Smooth muscle cell (in vitro differentiated cells): ENCODE results near the gene IGFBP5. TPM values are rescaled to one million over a fixed set of nuclear protein-coding genes. Genes with fewer than 3 reads are reported as not detected.

ENCODE experiments used
- DNase-seq: peaks from one replicate; lab custom pipeline; 2025; ENCODE audit not compliant: unreplicated experiment; lab: John Stamatoyannopoulos, UW
- H2AFZ ChIP-seq: fragments of 200-600 bp; sonication (generic); 2 replicates; pipeline ENCODE4 v1.6.0; 2016; ENCODE audit warnings: antibody characterized with exemption, low read depth, mild to moderate bottlenecking
- H3F3A ChIP-seq: fragments of 200-600 bp; sonication (generic); 2 replicates; pipeline ENCODE4 v1.6.0; 2017; ENCODE audit warnings: antibody characterized with exemption, low read depth
- H3K27ac ChIP-seq: fragments of 200-600 bp; sonication (generic); 2 replicates; pipeline ENCODE4 v1.5.1; 2016; ENCODE audit warnings: low read depth, mild to moderate bottlenecking
- H3K27me3 ChIP-seq: fragments of 200-600 bp; sonication (generic); 2 replicates; pipeline ENCODE4 v1.6.1; 2016; ENCODE audit warnings: low read depth, mild to moderate bottlenecking
- H3K36me3 ChIP-seq: fragments of 200-600 bp; sonication (generic); 2 replicates; pipeline ENCODE4 v1.5.1; 2016; ENCODE audit warnings: low read depth
- H3K4me1 ChIP-seq: fragments of 200-600 bp; sonication (generic); 2 replicates; pipeline ENCODE4 v1.5.1; 2016; ENCODE audit warnings: low read depth
- H3K4me2 ChIP-seq: fragments of 200-600 bp; sonication (generic); 2 replicates; pipeline ENCODE4 v1.6.0; 2016; ENCODE audit warnings: mild to moderate bottlenecking
- H3K4me3 ChIP-seq: fragments of 200-600 bp; sonication (generic); 2 replicates; pipeline ENCODE4 v1.5.1; 2016; ENCODE audit warnings: mild to moderate bottlenecking
- H3K79me2 ChIP-seq: fragments of 200-600 bp; sonication (generic); 2 replicates; pipeline ENCODE4 v1.6.0; 2016; ENCODE audit warnings: low read depth, mild to moderate bottlenecking
- H3K9ac ChIP-seq: fragments of 200-600 bp; sonication (generic); 2 replicates; pipeline ENCODE4 v1.6.0; 2016; ENCODE audit warnings: low read depth
- H3K9me3 ChIP-seq: fragments of 200-600 bp; sonication (generic); replicated peaks from 2 replicates; pipeline ENCODE4 v1.5.1; 2016; ENCODE audit warnings: low read depth
- H4K20me1 ChIP-seq: fragments of 200-600 bp; sonication (generic); 2 replicates; pipeline ENCODE4 v1.6.0; 2016; ENCODE audit warnings: low read depth
- CTCF ChIP-seq: fragments of 200-600 bp; sonication (generic); IDR thresholded peaks from 2 replicates; pipeline ENCODE4 v1.5.1; 2017; ENCODE audit warnings: borderline replicate concordance, mild to moderate bottlenecking, antibody characterized with exemption; ENCODE audit not compliant: insufficient read depth, poor library complexity, severe bottlenecking
- WGBS: methylation state at CpG from one replicate; pipeline ENCODE4 v1.1.7; 2016; ENCODE audit warnings: low lambda C conversion rate; 5-methylcytosine and 5-hydroxymethylcytosine counted together
- polyA plus RNA-seq: library from polyadenylated mRNA; unstranded; fragments of >200 nt; fragmentation: Nextera tagmentation; extraction: Ambion mirVana; gene quantifications from 2 replicates; pipeline ENCODE4 v1.2.1, GENCODE V29; 2016
- total RNA-seq: library from RNA; depleted of rRNA; stranded (reverse); fragments of >200 nt; gene quantifications from 2 replicates; pipeline ENCODE4 v1.2.3, GENCODE V29; 2014

Gene IGFBP5
- total and polyA plus RNA-seq, 2 experiments from 2014 or later, result 381 to 787 TPM

DNA sequence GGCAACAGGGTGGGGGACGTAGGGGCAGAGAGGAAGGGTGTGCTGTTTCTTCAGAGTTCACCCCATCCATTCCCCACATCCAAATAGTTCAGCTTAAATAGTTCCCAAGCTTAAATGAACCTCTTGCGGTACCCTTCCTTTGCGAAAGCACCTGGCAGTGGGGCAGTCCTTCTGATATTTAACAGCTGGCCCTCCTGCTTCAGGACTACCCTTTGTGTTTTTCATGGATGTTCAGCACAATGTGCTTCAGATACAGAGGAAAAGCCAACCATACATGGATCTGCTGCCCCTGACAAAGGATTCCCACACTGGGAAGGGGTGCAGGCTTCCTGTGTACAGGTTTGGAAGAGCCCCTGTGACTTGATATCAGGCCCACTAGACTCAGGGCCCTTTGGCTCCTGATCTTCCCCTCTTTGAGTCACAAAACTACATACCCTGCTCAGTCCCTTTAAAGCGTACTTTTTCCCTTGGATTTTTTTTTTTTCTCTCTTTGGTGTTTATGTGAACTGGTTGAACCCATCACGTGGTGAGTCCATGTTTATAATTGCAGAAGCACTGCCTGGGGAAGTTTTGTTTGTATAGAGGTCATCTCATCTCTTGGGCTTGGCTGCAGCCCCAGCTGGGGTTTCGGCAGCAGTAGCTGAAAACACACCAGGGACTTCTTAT lies 45.3 kb upstream of the IGFBP5 start:
- Histone ChIP-seq H3F3A (no peaks in the 10 kb centered on the region), H3K27me3 (no peaks in the 10 kb centered on the region), H3K9me3 (no peaks in the 10 kb centered on the region), H3K9ac (no peak overlapping the region), H2AFZ (no peak overlapping the region), H3K4me1 (peaks cover 5% of the 10 kb centered on the region), H3K36me3 (no peaks in the 10 kb centered on the region), H3K79me2 (no peaks in the 10 kb centered on the region), H3K4me2 (no peak overlapping the region), H3K4me3 (no peak overlapping the region), H4K20me1 (no peaks in the 10 kb centered on the region), H3K27ac (no peak overlapping the region)
- TF ChIP-seq CTCF, result no peak
- WGBS, result 55% methylated on average over 6 of the region's 6 CpGs
- DNase-seq, result no peak

GRCh38 chr2:216739035-216739434 lies 43.7 kb upstream of the IGFBP5 start:
- no peaks in the 10 kb centered on the region for H3K9me3 ChIP-seq
- H3K4me1 ChIP-seq, result peaks cover 13% of the 10 kb centered on the region
- no peak overlapping the region for H3K27ac ChIP-seq
- no peak for DNase-seq
- H3K4me2 ChIP-seq, result no peak overlapping the region
- no peak overlapping the region for H3K9ac ChIP-seq
- no peak for TF ChIP-seq CTCF
- H2AFZ ChIP-seq, result no peak overlapping the region
- H3F3A ChIP-seq, result no peaks in the 10 kb centered on the region
- no peak overlapping the region for H3K4me3 ChIP-seq
- H3K79me2 ChIP-seq, result no peaks in the 10 kb centered on the region
- H3K27me3 ChIP-seq, result no peaks in the 10 kb centered on the region
- WGBS, result 93% methylated on average over 3 of the region's 3 CpGs
- H4K20me1 ChIP-seq, result no peaks in the 10 kb centered on the region
- H3K36me3 ChIP-seq, result no peaks in the 10 kb centered on the region

DNA sequence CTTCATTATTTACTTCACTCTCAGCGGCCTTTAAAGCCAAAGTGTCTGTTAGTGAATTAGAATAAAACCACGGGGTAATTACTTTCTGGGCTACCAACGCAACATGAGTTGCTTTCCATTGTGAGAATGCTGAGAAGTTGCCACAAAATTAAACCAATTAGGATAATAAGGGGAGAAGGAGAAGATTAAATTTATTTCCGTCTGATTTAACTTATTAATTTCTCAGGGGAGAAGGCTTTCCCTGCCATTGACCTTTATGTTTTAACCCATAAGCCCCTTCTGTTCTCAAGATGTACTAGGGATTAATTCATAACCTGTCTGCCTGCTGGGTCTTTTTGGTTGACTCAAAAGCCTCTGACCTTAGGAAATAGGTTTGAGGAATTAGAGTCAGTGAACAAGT lies 42.3 kb upstream of the IGFBP5 start:
- no peak overlapping the region for H3K4me3 ChIP-seq
- no peaks in the 10 kb centered on the region for H3K27me3 ChIP-seq
- no peak for TF ChIP-seq CTCF
- no peaks in the 10 kb centered on the region for H4K20me1 ChIP-seq
- no peak for DNase-seq
- peaks cover 13% of the 10 kb centered on the region for H3K4me1 ChIP-seq
- no peaks in the 10 kb centered on the region for H3K36me3 ChIP-seq
- H3K9ac ChIP-seq, result no peak overlapping the region
- H3K79me2 ChIP-seq, result no peaks in the 10 kb centered on the region
- no peaks in the 10 kb centered on the region for H3K9me3 ChIP-seq
- H3K4me2 ChIP-seq, result no peak overlapping the region
- no peak overlapping the region for H2AFZ ChIP-seq
- H3K27ac ChIP-seq, result no peak overlapping the region
- 91% methylated on average over 4 of the region's 4 CpGs for WGBS
- H3F3A ChIP-seq, result no peaks in the 10 kb centered on the region

DNA sequence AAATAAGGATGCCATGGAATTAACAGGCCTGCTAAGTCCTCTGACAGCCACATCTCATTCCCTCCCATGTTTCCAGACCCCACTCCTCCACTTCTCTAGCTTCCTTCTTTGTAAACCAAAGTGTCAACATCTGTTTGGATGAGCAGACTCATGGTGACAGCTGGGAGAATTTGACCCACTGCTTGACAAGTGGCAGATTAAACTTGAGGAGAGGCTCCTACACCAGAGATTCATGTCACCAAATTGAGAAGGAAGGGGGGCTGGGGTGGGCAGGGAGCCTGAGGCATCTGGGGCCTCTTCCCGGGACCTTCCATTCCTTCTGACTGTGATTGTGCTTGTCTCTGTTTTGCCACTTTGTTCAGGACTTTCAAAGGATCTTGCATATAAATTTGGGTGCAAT lies 41.0 kb upstream of the IGFBP5 start:
- no peaks in the 10 kb centered on the region for H4K20me1 ChIP-seq
- no peaks in the 10 kb centered on the region for H3K79me2 ChIP-seq
- H3K27ac ChIP-seq, result no peak overlapping the region
- H3F3A ChIP-seq, result no peaks in the 10 kb centered on the region
- 0% methylated on average over 1 of the region's 1 CpG for WGBS
- H3K4me1 ChIP-seq, result peaks cover 13% of the 10 kb centered on the region
- H3K9ac ChIP-seq, result no peak overlapping the region
- no peak for TF ChIP-seq CTCF
- DNase-seq, result no peak
- H2AFZ ChIP-seq, result no peak overlapping the region
- no peaks in the 10 kb centered on the region for H3K27me3 ChIP-seq
- H3K4me2 ChIP-seq, result no peak overlapping the region
- H3K36me3 ChIP-seq, result no peaks in the 10 kb centered on the region
- H3K4me3 ChIP-seq, result no peak overlapping the region
- no peaks in the 10 kb centered on the region for H3K9me3 ChIP-seq
